ENCODE results near the gene LDHA. TPM values are rescaled to one million over a fixed set of nuclear protein-coding genes. Genes with fewer than 3 reads are reported as not detected.
"Not testable (repeated sequence)": the region's sequence is repeated elsewhere in the genome, so short reads cannot be mapped to it uniquely, and the experiment has no call there.

LDHA gene
- total RNA-seq, 1 experiment from 2014 or later = 711 TPM

GRCh38 chr11:18397921-18398320 lies 3.6 kb downstream of the LDHA start:
- H3K79me2 ChIP-seq (ENCODE audit: low read length) = peaks cover 47% of the 10 kb centered on the region
- H3K4me2 ChIP-seq (ENCODE audit: low read depth, low read length, poor library complexity, severe bottlenecking) = no peak overlapping the region
- no peak overlapping the region for H3K9ac ChIP-seq (ENCODE audit: low read length)
- peaks cover 17% of the 10 kb centered on the region for H3K4me1 ChIP-seq (ENCODE audit: low read length)
- peaks cover 56% of the 10 kb centered on the region for H4K20me1 ChIP-seq (ENCODE audit: insufficient read depth, low read depth, low read length)
- peaks cover 54% of the 10 kb centered on the region for H3K36me3 ChIP-seq (ENCODE audit: insufficient read depth, low read length)
- H3K9me3 ChIP-seq (ENCODE audit: low read length) = no peaks in the 10 kb centered on the region
- DNase-seq = peak; percentile 36
- H3K4me3 ChIP-seq (ENCODE audit: low read length) = no peak overlapping the region
- H3K9me2 ChIP-seq (replicated peaks; ENCODE audit: insufficient read depth, low read length) = no peaks in the 10 kb centered on the region
- H2AFZ ChIP-seq (ENCODE audit: low read length) = no peak overlapping the region
- no peaks in the 10 kb centered on the region for H3K27me3 ChIP-seq (ENCODE audit: low read length)
- H3K27ac ChIP-seq (ENCODE audit: low read length) = no peak overlapping the region

- H3K27me3 ChIP-seq (ENCODE audit: low read length); H2AFZ ChIP-seq (ENCODE audit: low read length); H3K4me2 ChIP-seq (ENCODE audit: low read depth, low read length, poor library complexity, severe bottlenecking); H3K4me3 ChIP-seq (ENCODE audit: low read length); H3K4me1 ChIP-seq (ENCODE audit: low read length); H3K9ac ChIP-seq (ENCODE audit: low read length); H3K9me3 ChIP-seq (ENCODE audit: low read length); H3K27ac ChIP-seq (ENCODE audit: low read length); H3K9me2 ChIP-seq (replicated peaks; ENCODE audit: insufficient read depth, low read length): not testable (repeated sequence)
- Histone ChIP-seq H3K36me3 (ENCODE audit: insufficient read depth, low read length) (peaks cover 78% of the 10 kb centered on the region), H4K20me1 (ENCODE audit: insufficient read depth, low read depth, low read length) (peaks cover 64% of the 10 kb centered on the region), H3K79me2 (ENCODE audit: low read length) (peaks cover 26% of the 10 kb centered on the region)
- DNase-seq = peak; percentile 37
These were observed 6.7 kb downstream of the LDHA start for GRCh38 chr11:18401077-18401476.

GRCh38 chr11:18404062-18404461 lies 9.7 kb downstream of the LDHA start:
- no peaks in the 10 kb centered on the region for H3K9me3 ChIP-seq (ENCODE audit: low read length)
- peaks cover 68% of the 10 kb centered on the region for H3K36me3 ChIP-seq (ENCODE audit: insufficient read depth, low read length)
- H2AFZ ChIP-seq (ENCODE audit: low read length) = no peak overlapping the region
- DNase-seq = no peak
- no peaks in the 10 kb centered on the region for H3K4me1 ChIP-seq (ENCODE audit: low read length)
- H3K9me2 ChIP-seq (replicated peaks; ENCODE audit: insufficient read depth, low read length) = no peaks in the 10 kb centered on the region
- no peak overlapping the region for H3K9ac ChIP-seq (ENCODE audit: low read length)
- no peaks in the 10 kb centered on the region for H3K27me3 ChIP-seq (ENCODE audit: low read length)
- peaks cover 2% of the 10 kb centered on the region; the same call in 1 of the 2 replicates for H3K79me2 ChIP-seq (ENCODE audit: low read length)
- H4K20me1 ChIP-seq (ENCODE audit: insufficient read depth, low read depth, low read length) = peaks cover 44% of the 10 kb centered on the region
- H3K4me2 ChIP-seq (ENCODE audit: low read depth, low read length, poor library complexity, severe bottlenecking) = no peak overlapping the region
- H3K4me3 ChIP-seq (ENCODE audit: low read length) = no peak overlapping the region
- no peak overlapping the region for H3K27ac ChIP-seq (ENCODE audit: low read length)

- Histone ChIP-seq H3K36me3 (ENCODE audit: insufficient read depth, low read length) (peaks cover 46% of the 10 kb centered on the region), H4K20me1 (ENCODE audit: insufficient read depth, low read depth, low read length) (peaks cover 29% of the 10 kb centered on the region)
- not testable (repeated sequence) for H3K9ac ChIP-seq (ENCODE audit: low read length); H3K9me3 ChIP-seq (ENCODE audit: low read length); H3K27ac ChIP-seq (ENCODE audit: low read length); H3K4me1 ChIP-seq (ENCODE audit: low read length); H3K27me3 ChIP-seq (ENCODE audit: low read length); H3K4me3 ChIP-seq (ENCODE audit: low read length); H2AFZ ChIP-seq (ENCODE audit: low read length); H3K9me2 ChIP-seq (replicated peaks; ENCODE audit: insufficient read depth, low read length); H3K79me2 ChIP-seq (ENCODE audit: low read length); H3K4me2 ChIP-seq (ENCODE audit: low read depth, low read length, poor library complexity, severe bottlenecking); DNase-seq
These were observed 13.0 kb downstream of the LDHA start for GRCh38 chr11:18407400-18407799.

GRCh38 chr11:18408558-18409291 lies 14.4 kb downstream of the LDHA start:
- H3K27ac ChIP-seq (ENCODE audit: low read length) = no peak overlapping the region
- H3K4me3 ChIP-seq (ENCODE audit: low read length) = no peak overlapping the region
- H3K4me2 ChIP-seq (ENCODE audit: low read depth, low read length, poor library complexity, severe bottlenecking) = no peak overlapping the region
- H2AFZ ChIP-seq (ENCODE audit: low read length) = no peak overlapping the region
- peaks cover 16% of the 10 kb centered on the region for H4K20me1 ChIP-seq (ENCODE audit: insufficient read depth, low read depth, low read length)
- H3K79me2 ChIP-seq (ENCODE audit: low read length) = no peaks in the 10 kb centered on the region
- no peaks in the 10 kb centered on the region for H3K9me3 ChIP-seq (ENCODE audit: low read length)
- H3K27me3 ChIP-seq (ENCODE audit: low read length) = no peaks in the 10 kb centered on the region
- no peak overlapping the region for H3K9ac ChIP-seq (ENCODE audit: low read length)
- H3K36me3 ChIP-seq (ENCODE audit: insufficient read depth, low read length) = peaks cover 33% of the 10 kb centered on the region; the same call in 1 of the 2 replicates
- H3K4me1 ChIP-seq (ENCODE audit: low read length) = no peaks in the 10 kb centered on the region
- no peaks in the 10 kb centered on the region for H3K9me2 ChIP-seq (replicated peaks; ENCODE audit: insufficient read depth, low read length)
- DNase-seq = peak; percentile 64

GRCh38 chr11:18416459-18416858 lies 22.1 kb downstream of the LDHA start:
- Histone ChIP-seq H3K4me2 (ENCODE audit: low read depth, low read length, poor library complexity, severe bottlenecking) (no peak overlapping the region), H3K9me2 (replicated peaks; ENCODE audit: insufficient read depth, low read length) (no peaks in the 10 kb centered on the region), H3K27ac (ENCODE audit: low read length) (no peak overlapping the region), H3K4me1 (ENCODE audit: low read length) (no peaks in the 10 kb centered on the region), H3K4me3 (ENCODE audit: low read length) (no peak overlapping the region), H3K9me3 (ENCODE audit: low read length) (no peaks in the 10 kb centered on the region), H3K36me3 (ENCODE audit: insufficient read depth, low read length) (no peaks in the 10 kb centered on the region), H3K79me2 (ENCODE audit: low read length) (no peaks in the 10 kb centered on the region), H3K9ac (ENCODE audit: low read length) (no peak overlapping the region), H3K27me3 (ENCODE audit: low read length) (no peaks in the 10 kb centered on the region), H2AFZ (ENCODE audit: low read length) (no peak overlapping the region), H4K20me1 (ENCODE audit: insufficient read depth, low read depth, low read length) (no peaks in the 10 kb centered on the region)
- no peak for DNase-seq

GRCh38 chr11:18419040-18419439 lies 24.7 kb downstream of the LDHA start:
- Histone ChIP-seq H3K9ac (ENCODE audit: low read length) (no peak overlapping the region), H4K20me1 (ENCODE audit: insufficient read depth, low read depth, low read length) (no peaks in the 10 kb centered on the region), H3K27me3 (ENCODE audit: low read length) (no peaks in the 10 kb centered on the region), H3K4me2 (ENCODE audit: low read depth, low read length, poor library complexity, severe bottlenecking) (no peak overlapping the region), H3K9me3 (ENCODE audit: low read length) (no peaks in the 10 kb centered on the region), H3K9me2 (replicated peaks; ENCODE audit: insufficient read depth, low read length) (no peaks in the 10 kb centered on the region), H3K36me3 (ENCODE audit: insufficient read depth, low read length) (no peaks in the 10 kb centered on the region), H3K4me3 (ENCODE audit: low read length) (no peak overlapping the region), H3K79me2 (ENCODE audit: low read length) (no peaks in the 10 kb centered on the region), H2AFZ (ENCODE audit: low read length) (no peak overlapping the region), H3K4me1 (ENCODE audit: low read length) (no peaks in the 10 kb centered on the region), H3K27ac (ENCODE audit: low read length) (no peak overlapping the region)
- DNase-seq = no peak

- H2AFZ ChIP-seq (ENCODE audit: low read length) = no peak overlapping the region
- H3K9me3 ChIP-seq (ENCODE audit: low read length) = no peaks in the 10 kb centered on the region
- DNase-seq = no peak
- no peak overlapping the region for H3K4me2 ChIP-seq (ENCODE audit: low read depth, low read length, poor library complexity, severe bottlenecking)
- no peaks in the 10 kb centered on the region for H3K4me1 ChIP-seq (ENCODE audit: low read length)
- no peaks in the 10 kb centered on the region for H3K36me3 ChIP-seq (ENCODE audit: insufficient read depth, low read length)
- H4K20me1 ChIP-seq (ENCODE audit: insufficient read depth, low read depth, low read length) = no peaks in the 10 kb centered on the region
- no peaks in the 10 kb centered on the region for H3K79me2 ChIP-seq (ENCODE audit: low read length)
- no peaks in the 10 kb centered on the region for H3K27me3 ChIP-seq (ENCODE audit: low read length)
- H3K9ac ChIP-seq (ENCODE audit: low read length) = no peak overlapping the region
- H3K4me3 ChIP-seq (ENCODE audit: low read length) = no peak overlapping the region
- no peak overlapping the region for H3K27ac ChIP-seq (ENCODE audit: low read length)
- H3K9me2 ChIP-seq (replicated peaks; ENCODE audit: insufficient read depth, low read length) = no peaks in the 10 kb centered on the region
These were observed 25.7 kb downstream of the LDHA start for GRCh38 chr11:18420067-18420466.
